ENCODE measurements around the gene SIK3.

DNA sequence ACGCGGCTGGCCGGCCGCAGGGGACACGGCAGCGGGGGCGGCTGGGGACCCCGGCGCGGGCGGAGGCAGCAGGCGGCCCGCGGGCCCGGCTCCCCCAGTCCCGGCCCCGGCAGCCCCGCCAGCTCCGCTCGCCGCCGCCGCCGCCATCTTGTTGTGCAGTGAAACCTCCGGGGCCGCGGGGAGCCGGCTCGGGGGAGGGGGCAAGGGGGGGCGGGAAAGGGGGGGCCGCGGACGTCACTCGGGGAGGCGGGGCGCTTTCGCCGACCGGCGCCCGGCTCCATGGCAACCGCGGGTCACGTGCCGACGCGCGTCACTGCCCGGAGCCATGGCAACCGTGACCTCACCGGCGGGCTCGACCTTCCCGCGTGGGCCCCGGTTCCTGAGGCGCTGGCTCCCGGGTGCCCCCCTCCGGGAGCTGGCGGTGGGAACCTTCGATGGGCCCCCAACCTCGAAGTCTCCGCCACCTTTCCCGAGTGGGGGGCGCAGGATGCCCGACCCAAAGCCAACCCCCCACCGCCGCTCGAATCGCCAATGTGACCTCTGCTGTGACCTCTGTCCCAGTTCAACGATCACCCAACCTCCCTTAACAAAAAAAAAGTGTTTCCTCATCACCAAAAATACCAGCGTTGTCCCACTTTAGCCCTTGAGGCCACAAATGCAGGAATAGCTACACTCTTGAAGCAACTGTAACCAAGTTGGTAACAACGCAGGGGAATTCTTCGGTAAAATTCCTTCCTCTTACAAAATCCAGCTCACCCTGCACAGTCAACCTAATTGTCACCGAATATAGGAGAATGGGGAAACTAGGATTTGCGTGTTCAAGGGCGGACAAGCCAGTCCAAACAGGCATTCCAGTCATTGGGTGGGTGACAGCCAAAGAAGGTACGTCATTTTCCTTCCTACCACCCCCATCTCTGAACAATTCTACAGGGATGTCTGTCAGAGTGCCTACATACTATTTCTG lies at the start of gene SIK3:
- TF ChIP-seq, protein P1, sequence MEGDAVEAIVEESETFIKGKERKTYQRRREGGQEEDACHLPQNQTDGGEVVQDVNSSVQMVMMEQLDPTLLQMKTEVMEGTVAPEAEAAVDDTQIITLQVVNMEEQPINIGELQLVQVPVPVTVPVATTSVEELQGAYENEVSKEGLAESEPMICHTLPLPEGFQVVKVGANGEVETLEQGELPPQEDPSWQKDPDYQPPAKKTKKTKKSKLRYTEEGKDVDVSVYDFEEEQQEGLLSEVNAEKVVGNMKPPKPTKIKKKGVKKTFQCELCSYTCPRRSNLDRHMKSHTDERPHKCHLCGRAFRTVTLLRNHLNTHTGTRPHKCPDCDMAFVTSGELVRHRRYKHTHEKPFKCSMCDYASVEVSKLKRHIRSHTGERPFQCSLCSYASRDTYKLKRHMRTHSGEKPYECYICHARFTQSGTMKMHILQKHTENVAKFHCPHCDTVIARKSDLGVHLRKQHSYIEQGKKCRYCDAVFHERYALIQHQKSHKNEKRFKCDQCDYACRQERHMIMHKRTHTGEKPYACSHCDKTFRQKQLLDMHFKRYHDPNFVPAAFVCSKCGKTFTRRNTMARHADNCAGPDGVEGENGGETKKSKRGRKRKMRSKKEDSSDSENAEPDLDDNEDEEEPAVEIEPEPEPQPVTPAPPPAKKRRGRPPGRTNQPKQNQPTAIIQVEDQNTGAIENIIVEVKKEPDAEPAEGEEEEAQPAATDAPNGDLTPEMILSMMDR (IDR thresholded peaks at IDR 0.05) = peak in 5 of 6 experiments; percentile 17 to 50 (median 44)
- TF ChIP-seq POLR2A (IDR thresholded peaks at IDR 0.05) = peak; percentile 41 to 58

All from adrenal gland (tissue), 5 donors.